Left kidney (tissue), 2 donors: ENCODE data around the gene ANKRD23. TPM values are rescaled to one million over a fixed set of nuclear protein-coding genes. Genes with fewer than 3 reads are reported as not detected.
"Not testable (repeated sequence)": the region's sequence is repeated elsewhere in the genome, so short reads cannot be mapped to it uniquely, and the experiment has no call there.

ENCODE experiments used
- DNase-seq: peaks from one replicate; pipeline ENCODE4 v3.0.0-alpha.2; 2013
- polyA plus RNA-seq: library from polyadenylated mRNA; unstranded; fragments of 120-200 nt; gene quantifications from one replicate; pipeline ENCODE4 v1.2.1, GENCODE V29; 2013; ENCODE audit not compliant: insufficient read length

ANKRD23 gene
- polyA plus RNA-seq, 1 donor: 5.0 TPM

DNA sequence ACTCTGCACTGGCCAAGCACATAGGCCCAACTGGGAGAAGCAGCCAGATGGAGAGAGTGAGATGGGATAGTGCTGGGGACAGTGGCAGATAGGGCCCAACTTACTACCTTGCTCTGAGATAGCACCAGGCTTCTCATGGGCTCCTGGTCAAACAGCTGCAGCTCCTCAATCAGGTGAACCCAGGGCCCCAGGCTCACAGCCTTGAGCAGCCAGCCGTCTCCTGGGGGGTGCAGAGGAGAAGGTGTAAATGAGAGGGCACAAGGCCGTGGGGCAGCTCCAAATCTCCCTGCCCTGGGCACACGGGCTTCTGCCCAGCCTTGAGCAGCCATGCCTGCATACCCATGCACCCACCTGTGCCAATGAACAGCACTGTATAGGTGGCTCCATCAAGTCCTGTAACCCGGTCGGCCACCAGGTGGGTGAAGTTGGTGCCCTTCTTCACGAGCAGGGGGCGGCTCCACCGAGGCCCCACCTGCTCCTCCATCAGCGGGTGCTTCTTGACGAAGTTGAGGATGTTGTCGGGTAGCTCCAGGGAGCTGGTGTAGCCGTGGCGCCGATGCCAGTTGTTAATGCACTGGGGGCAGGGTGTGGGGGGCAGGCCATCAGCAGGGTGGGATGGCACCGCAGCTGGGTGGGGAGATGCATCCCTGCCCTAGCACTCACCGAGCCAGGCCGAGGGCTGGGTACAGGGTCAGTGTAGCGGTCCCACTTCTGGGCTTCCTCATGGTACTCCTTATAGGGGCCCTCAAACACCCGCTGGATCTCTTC lies 19.9 kb upstream of the ANKRD23 start:
- no peak for DNase-seq

- DNase-seq: not testable (repeated sequence)
These were observed 19.2 kb upstream of the ANKRD23 start for GRCh38 chr2:96863056-96863455.

GRCh38 chr2:96861074-96861473 lies 17.3 kb upstream of the ANKRD23 start:
- no peak for DNase-seq

DNA sequence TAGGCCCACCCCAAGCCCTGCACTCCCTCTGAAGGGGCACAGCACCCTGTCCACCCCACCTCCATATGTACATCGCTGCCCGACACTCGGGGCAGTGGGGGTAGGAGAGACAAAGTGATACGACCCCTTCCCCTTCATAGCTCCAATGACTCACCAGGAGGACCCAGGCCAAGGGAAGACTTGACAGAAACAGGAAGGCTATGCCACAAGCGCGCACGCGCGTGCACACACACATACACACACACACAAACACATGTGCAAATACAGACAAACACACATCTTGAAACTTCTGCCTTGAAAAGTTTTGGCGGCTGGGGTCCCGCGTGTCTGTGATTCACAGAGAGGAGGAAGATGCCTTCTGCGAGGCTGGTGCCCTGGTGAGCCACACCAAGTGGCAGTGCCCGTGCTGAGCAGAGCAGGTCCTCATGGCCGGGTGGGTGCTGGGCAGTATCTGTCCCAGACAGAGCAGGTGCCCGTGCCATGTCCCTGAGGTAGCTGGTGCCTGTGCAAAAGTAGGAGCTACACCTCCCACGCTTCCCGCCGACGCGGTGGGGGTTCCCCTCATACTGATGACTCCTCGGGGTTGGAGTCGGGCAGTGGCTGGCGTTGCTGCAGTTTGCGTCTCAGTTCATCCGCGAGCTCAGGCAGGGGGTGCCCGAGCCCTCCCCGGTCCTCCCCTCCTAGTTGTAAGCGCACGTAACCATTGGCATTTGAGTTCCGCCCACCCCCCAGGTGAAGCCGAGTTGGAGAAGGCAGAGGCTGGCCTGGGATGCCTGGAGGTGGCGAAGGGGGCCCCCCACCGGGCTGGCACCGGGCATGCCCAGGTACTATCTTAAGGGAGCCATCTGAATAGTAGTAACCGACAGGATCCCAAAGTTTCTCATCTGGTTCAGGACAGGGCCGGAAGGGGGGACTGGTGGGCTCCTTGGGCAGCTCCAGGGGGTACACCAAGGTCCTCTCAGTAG lies 16.5 kb upstream of the ANKRD23 start:
- no peak for DNase-seq

DNA sequence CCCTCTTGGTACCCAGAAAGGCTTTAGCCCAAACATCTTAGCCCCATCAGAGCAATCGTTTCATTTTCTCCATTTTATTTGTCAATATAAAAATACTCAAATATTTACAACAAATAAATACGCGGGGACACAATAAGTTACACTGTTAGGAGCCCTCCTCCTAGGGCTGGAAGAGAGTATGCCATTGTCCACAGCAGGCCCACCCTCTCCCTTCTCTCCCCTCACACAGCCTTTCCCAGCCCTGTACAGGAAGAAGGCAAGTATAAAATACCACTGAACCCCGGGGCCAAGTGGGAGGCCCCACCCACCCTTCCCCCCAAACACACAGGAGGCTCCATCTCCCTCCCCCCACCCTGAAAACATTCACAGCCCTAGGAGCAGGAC lies 15.9 kb upstream of the ANKRD23 start:
- DNase-seq: no peak

DNA sequence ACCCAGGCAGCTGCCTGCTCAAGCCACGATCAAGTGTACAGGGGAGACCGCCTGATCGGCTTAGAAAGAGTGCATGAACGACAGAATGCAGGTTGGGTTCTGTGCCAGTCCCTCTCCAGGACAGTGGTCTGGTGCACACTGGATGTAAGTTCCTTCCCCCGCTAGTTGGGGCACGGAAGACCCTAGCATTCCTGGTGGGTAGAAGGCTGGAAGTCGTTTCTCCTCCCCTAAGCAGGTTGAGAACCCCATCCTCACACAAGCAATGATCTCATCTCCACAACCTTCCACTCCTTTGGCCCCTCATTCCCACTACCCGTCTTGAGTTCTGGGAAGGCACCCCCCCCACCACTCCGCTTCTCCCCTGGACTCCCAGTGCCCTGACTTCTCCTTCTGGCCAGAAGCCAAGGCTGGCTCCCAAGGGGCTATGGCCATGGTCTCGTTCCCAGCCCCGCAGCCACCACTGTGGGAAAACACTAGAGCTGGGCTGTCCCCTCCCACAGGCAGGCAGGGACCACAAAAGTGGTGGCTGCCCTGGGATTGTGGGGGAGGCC lies 15.4 kb upstream of the ANKRD23 start:
- DNase-seq: no peak

- peak; percentile 98 for DNase-seq
These were observed 14.0 kb upstream of the ANKRD23 start, which contains the start of gene ANKRD39 for GRCh38 chr2:96857667-96858372. TSS of gene ANKRD39 (minus strand) at chr2:96858016. CDS start at chr2:96857987, 29 bp downstream.

GRCh38 chr2:96856776-96857666 lies 13.2 kb upstream of the ANKRD23 start:
- DNase-seq: no peak

DNA sequence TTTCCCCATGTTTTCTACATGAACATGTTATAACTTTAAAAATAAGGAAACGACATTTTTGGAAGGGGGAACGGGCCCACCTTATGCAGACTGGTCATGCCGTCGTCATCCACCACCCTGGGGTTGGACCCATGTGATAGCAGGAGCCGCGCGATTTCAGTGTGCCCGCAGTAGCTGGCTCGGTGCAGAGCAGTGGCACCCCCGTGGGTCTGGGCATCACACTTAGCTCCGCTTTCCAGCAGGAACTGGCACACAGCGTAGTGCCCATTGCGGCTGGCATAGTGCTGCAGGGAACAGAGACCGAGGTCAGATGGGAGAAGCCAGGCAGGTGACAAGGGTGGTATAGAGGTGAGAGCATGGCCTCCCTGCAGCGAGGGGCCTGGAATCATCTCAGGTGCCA lies 9.5 kb upstream of the ANKRD23 start:
- no peak for DNase-seq

DNA sequence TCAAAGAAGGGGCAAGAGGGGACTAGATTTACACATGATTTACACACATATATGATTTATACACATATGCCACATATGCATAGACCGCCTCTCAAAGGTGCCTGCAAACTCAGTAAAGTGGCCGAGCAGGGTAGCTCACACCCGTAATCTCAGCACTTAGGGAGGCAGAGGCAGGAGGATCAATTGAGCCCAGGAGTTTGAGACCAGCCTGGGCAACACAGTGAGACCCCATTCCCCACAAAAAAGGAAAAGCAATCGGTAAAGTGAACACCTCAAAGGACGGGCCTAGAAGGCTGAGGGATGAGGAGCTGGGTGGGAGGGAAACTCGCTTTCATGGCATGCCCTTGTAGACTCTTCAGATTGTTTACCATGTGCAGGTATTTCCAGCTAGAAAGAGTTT lies 8.8 kb upstream of the ANKRD23 start:
- DNase-seq: no peak

DNA sequence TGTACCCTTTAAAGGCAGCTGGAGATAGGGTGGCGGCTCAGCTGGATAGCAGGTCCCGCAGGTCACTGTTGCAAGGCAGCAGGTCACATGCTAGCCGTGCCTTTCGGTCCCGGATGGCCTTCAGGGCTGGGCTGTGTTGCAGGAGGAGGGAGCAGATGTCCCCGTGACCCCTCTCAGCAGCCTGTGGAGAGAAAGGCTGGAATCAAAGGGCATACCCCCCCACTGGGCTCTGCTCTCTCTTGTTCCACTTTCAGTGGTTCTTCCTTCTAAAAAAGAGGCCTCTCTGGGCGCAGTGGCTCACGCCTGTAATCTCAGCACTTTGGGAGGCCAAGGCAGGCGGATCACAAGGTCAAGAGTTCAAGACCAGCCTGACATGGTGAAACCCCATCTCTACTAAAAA lies 4.4 kb upstream of the ANKRD23 start:
- DNase-seq: no peak

DNA sequence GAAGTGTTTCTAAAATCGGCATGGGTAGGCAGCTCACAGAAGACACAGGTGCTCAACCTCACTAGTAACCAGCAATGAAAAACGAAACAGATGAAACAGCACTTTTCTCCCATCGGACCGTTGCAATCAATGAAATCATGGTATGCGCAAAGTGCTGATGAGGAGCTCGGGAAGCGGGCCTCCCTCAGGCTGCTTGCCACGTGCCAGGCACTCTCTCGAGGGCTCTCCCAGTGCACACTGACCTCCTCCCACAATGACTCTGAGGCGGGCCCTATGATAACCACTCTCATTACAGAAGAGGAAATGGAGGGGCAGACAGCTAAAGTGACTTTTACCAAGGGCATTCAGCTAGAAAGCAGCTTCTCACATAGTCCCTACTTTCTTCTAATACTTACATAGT lies 3.8 kb upstream of the ANKRD23 start:
- DNase-seq: no peak

DNA sequence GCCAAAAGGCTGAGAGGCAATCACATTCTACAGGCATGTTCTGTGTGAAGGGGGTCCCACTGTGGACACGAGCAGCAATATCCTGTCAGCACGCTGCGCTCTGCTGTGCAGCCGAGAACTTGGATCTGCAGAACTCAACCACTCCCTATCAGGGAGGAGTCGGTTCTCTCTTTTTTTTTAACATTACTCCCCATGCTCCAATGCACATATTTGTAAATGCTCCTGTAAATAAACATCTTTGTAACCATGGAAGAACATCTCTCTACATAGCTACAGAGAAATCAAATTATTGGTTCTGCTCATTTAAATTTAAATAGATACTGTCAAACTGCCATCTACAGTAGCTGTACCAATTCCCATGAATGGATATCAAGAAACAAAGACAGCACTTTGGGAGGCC lies 3.0 kb upstream of the ANKRD23 start:
- no peak for DNase-seq

DNA sequence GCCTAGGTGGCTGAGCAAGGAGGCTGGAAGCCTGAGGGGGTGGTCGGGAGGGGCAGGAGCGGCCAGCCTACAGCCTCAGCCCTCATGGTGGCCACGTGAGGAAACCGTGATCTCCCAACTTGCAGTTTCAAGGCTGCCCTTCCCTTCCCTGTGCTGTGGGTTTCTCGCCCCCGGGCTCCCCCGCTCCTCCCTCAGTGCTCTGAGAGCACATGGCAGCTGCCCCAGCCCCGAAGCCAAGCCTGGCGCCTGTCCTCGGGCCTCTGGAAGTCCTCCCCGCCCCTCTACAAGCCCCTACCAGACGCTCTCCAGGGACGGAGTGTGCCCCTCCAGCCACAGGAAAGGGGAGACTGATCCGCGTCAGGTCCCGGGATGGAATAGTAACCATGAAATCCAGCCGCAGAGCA lies 586 bp upstream of the ANKRD23 start:
- DNase-seq: no peak

DNA sequence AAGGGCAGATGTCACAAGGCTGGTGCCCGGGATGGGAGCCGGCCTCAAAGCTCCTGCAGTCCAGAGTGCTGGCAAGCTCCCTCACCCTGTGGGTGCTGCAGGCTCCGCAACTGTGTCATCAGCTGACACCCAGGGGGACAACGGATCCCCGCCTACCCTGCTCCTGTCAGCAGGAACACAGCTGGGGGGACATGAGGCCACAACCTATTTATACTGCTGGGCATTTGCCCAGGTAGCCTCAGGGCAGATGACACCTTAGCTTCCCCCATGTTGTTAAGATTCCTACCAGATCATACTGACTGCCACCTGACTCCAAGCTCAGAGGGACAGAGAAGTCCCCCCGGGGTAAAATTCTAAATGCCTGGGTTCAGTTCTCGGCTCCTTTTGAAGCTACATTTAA lies 1.2 kb downstream of the ANKRD23 start:
- no peak for DNase-seq

DNA sequence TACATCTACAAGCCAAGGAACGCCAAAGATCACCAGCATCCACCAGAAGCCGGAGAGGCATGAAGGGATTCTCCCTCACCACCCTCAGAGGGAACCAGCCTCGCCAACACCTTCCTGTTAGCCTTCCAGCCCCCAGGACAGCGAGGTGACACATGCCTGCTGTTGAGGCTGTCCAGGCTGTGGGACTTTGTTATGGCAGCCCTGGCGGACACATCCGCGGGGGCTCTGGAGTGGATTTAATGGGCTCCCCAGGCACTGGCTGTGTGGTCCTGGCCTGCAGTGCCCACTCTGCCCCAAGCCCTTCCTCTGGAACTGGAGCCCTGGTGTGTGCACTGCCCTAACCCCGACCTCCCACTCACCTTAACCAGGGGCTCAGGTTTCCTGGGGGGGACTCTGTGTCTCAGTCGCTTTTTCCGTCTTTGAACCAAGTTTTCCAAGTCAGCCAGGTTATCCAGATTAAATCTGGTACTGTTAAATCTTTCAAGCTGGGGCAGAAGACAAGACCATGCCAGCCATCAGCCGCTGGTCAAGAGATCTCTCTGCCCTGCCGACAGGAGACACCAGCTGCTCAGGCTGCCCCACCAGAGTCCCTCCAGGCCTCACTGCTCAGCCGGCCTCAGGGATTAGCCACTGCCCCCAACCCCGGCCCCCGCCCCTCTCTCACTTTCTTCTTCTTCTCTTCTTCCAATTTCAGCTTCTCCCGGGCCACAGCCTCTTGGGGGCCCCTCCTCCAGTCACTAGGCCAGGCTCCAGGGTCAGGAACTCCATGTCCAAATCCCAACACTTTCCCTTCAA lies 1.9 kb downstream of the ANKRD23 start:
- no peak for DNase-seq

GRCh38 chr2:96839875-96840850 lies 3.7 kb downstream of the ANKRD23 start:
- DNase-seq: no peak

DNA sequence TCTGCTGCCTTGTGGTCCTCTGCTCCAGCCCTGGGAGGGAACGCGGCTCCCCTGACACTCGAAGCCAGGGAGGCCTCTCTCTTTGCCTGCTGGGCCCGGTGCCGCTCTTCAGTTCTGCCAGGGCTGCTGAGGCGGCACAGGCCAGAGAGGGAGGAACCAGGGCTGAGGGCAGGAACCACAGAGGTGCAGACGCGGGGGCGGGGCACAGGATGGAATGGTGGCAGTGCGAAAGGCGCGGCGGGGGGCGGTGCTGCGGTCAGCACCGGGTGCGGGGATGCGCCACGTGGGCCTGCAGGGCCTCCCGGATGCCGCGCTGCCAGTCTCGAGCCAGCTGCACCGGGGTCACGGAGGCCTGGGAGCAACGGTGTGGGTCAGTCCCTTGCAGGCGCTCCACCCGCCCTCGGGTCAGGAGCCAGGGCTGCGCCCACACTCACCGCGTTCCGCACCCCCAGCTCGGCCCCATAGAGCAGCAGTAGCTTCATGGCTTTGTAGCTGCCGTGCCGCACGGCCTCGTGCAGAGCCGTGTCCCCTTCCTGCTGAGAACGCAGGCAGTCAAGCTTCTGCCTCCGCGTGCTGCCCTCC lies 4.4 kb downstream of the ANKRD23 start:
- no peak for DNase-seq
